OCI-LY3 (cell line): ENCODE measurements around the gene APOLD1.

Experiments used
- EZH2phosphoT487 ChIP-seq: fragments of 200-600 bp; shearing (Covaris generic); IDR thresholded peaks from 2 replicates; pipeline ENCODE4 v1.6.1; 2018; ENCODE audit warnings: antibody characterized with exemption, mixed run types, low read depth
- TF ChIP-seq, protein P1 (sequence below): fragments of 200-600, 300-600 bp; sonication (generic); IDR thresholded peaks from 2 replicates; pipeline ENCODE4 v1.5.1; 2014; ENCODE audit warnings: antibody characterized with exemption, low read length, low read depth

DNA sequence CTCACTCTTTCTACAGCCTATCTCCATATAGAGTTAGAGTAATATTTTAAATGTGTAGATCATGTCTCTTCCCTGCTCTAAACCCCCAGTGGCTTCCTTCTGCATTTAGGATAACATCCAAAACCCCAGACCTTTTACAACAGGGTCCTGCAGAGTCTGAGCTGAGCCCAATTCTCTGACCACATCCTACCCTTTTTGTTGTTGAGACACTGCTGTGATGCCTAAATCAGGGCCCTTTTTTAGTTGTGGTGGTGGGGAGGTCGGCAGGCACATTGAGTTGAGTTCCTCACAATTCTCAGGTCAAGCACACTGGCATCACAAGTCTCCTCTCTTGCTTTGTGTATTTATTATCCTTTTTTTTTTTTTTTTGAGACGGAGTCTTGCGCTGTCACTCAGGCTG is 25.9 kb downstream of the APOLD1 start:
- TF ChIP-seq, protein P1, sequence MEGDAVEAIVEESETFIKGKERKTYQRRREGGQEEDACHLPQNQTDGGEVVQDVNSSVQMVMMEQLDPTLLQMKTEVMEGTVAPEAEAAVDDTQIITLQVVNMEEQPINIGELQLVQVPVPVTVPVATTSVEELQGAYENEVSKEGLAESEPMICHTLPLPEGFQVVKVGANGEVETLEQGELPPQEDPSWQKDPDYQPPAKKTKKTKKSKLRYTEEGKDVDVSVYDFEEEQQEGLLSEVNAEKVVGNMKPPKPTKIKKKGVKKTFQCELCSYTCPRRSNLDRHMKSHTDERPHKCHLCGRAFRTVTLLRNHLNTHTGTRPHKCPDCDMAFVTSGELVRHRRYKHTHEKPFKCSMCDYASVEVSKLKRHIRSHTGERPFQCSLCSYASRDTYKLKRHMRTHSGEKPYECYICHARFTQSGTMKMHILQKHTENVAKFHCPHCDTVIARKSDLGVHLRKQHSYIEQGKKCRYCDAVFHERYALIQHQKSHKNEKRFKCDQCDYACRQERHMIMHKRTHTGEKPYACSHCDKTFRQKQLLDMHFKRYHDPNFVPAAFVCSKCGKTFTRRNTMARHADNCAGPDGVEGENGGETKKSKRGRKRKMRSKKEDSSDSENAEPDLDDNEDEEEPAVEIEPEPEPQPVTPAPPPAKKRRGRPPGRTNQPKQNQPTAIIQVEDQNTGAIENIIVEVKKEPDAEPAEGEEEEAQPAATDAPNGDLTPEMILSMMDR, result no peak
- TF ChIP-seq EZH2phosphoT487, result no peak
